ENCODE data around the gene WDR20.

The WDR20 gene

GRCh38 chr14:102196039-102196901 is 56.6 kb downstream of the WDR20 start:
- Histone ChIP-seq H3K4me1 (ENCODE audit: low read length) (no peaks in the 10 kb centered on the region), H3K9me2 (replicated peaks; ENCODE audit: insufficient read depth, low read length) (no peaks in the 10 kb centered on the region), H3F3A (ENCODE audit: insufficient read depth, low read length) (no peaks in the 10 kb centered on the region), H2AFZ (ENCODE audit: low read length) (no peak overlapping the region), H3K27ac (ENCODE audit: low read length) (no peak overlapping the region), H3K79me2 (ENCODE audit: low read length) (no peaks in the 10 kb centered on the region), H3K9me3 (replicated peaks; ENCODE audit: insufficient read depth, low read length) (no peaks in the 10 kb centered on the region), H3K4me2 (ENCODE audit: low read depth, low read length) (no peak overlapping the region), H3K9ac (ENCODE audit: low read length) (no peak overlapping the region), H3K27me3 (replicated peaks; ENCODE audit: insufficient read depth, low read length) (no peaks in the 10 kb centered on the region), H4K20me1 (ENCODE audit: insufficient read depth, low read length) (no peaks in the 10 kb centered on the region), H3K4me3 (ENCODE audit: low read length) (no peak overlapping the region), H3K36me3 (replicated peaks; ENCODE audit: insufficient read depth, low read length) (no peaks in the 10 kb centered on the region)
- DNase-seq: no peak
- no peak for TF ChIP-seq EZH2 (optimal IDR thresholded peaks at IDR 0.05; ENCODE audit: low read depth, low read length)
- no peak for TF ChIP-seq CTCF (IDR thresholded peaks at IDR 0.05; ENCODE audit: low read length)
- no peak for TF ChIP-seq EZH2phosphoT487 (IDR thresholded peaks at IDR 0.05; ENCODE audit: low read length)

GRCh38 chr14:102196902-102197230 is 57.2 kb downstream of the WDR20 start:
- TF ChIP-seq EZH2 (optimal IDR thresholded peaks at IDR 0.05; ENCODE audit: low read depth, low read length) (no peak), EZH2phosphoT487 (IDR thresholded peaks at IDR 0.05; ENCODE audit: low read length) (no peak), CTCF (IDR thresholded peaks at IDR 0.05; ENCODE audit: low read length) (no peak)
- H3K4me3 ChIP-seq (ENCODE audit: low read length): no peak overlapping the region
- H3K4me2 ChIP-seq (ENCODE audit: low read depth, low read length): no peak overlapping the region
- H3F3A ChIP-seq (ENCODE audit: insufficient read depth, low read length): no peaks in the 10 kb centered on the region
- no peak overlapping the region for H3K27ac ChIP-seq (ENCODE audit: low read length)
- no peaks in the 10 kb centered on the region for H4K20me1 ChIP-seq (ENCODE audit: insufficient read depth, low read length)
- no peaks in the 10 kb centered on the region for H3K27me3 ChIP-seq (replicated peaks; ENCODE audit: insufficient read depth, low read length)
- H3K79me2 ChIP-seq (ENCODE audit: low read length): no peaks in the 10 kb centered on the region
- H2AFZ ChIP-seq (ENCODE audit: low read length): no peak overlapping the region
- H3K36me3 ChIP-seq (replicated peaks; ENCODE audit: insufficient read depth, low read length): no peaks in the 10 kb centered on the region
- no peaks in the 10 kb centered on the region for H3K4me1 ChIP-seq (ENCODE audit: low read length)
- H3K9me2 ChIP-seq (replicated peaks; ENCODE audit: insufficient read depth, low read length): no peaks in the 10 kb centered on the region
- DNase-seq: no peak
- no peak overlapping the region for H3K9ac ChIP-seq (ENCODE audit: low read length)
- no peaks in the 10 kb centered on the region for H3K9me3 ChIP-seq (replicated peaks; ENCODE audit: insufficient read depth, low read length)

- H3K4me1 ChIP-seq (ENCODE audit: low read length): no peaks in the 10 kb centered on the region
- no peak overlapping the region for H2AFZ ChIP-seq (ENCODE audit: low read length)
- no peak overlapping the region for H3K9ac ChIP-seq (ENCODE audit: low read length)
- no peak overlapping the region for H3K4me2 ChIP-seq (ENCODE audit: low read depth, low read length)
- H3F3A ChIP-seq (ENCODE audit: insufficient read depth, low read length): no peaks in the 10 kb centered on the region
- H3K9me3 ChIP-seq (replicated peaks; ENCODE audit: insufficient read depth, low read length): no peaks in the 10 kb centered on the region
- no peak overlapping the region for H3K4me3 ChIP-seq (ENCODE audit: low read length)
- H3K9me2 ChIP-seq (replicated peaks; ENCODE audit: insufficient read depth, low read length): no peaks in the 10 kb centered on the region
- H3K27me3 ChIP-seq (replicated peaks; ENCODE audit: insufficient read depth, low read length): no peaks in the 10 kb centered on the region
- no peak for DNase-seq
- H3K27ac ChIP-seq (ENCODE audit: low read length): no peak overlapping the region
- H3K79me2 ChIP-seq (ENCODE audit: low read length): no peaks in the 10 kb centered on the region
- TF ChIP-seq EZH2 (optimal IDR thresholded peaks at IDR 0.05; ENCODE audit: low read depth, low read length): no peak
- TF ChIP-seq CTCF (IDR thresholded peaks at IDR 0.05; ENCODE audit: low read length): no peak
- TF ChIP-seq EZH2phosphoT487 (IDR thresholded peaks at IDR 0.05; ENCODE audit: low read length): no peak
- no peaks in the 10 kb centered on the region for H3K36me3 ChIP-seq (replicated peaks; ENCODE audit: insufficient read depth, low read length)
- H4K20me1 ChIP-seq (ENCODE audit: insufficient read depth, low read length): no peaks in the 10 kb centered on the region
Observed at GRCh38 chr14:102197317-102197853, 57.7 kb downstream of the WDR20 start.

Data from MM.1S (cell line).